Measurements from ENCODE around the gene SLC6A2.

SLC6A2 gene

DNA sequence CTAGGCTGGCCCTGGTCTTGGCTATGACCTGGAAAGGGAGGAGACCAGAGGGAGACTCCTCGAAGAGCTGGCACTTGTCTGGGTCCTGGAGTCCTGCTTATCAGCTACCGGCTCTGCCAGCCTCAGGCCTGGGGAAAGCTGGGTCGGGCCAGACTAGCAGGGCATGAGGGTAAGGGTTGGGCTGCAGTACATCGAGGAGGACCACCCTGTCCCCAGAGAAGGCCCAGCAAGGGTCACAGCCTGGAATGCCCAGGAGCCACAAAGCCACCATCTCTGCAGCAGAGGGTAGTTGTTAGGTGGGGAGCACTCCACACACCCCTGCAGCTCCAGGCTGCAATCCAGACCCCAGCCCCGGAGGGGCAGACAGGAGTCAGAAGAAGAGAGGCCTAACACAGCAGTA is 54.0 kb downstream of the SLC6A2 start:
- no peak overlapping the region for H2AFZ ChIP-seq (ENCODE audit: low read depth, low read length)
- H3K14ac ChIP-seq (ENCODE audit: low read length in 2 of 2) = no peak overlapping the region
- H3K79me1 ChIP-seq (replicated peaks; ENCODE audit: low read length, poor library complexity, severe bottlenecking) = no peaks in the 10 kb centered on the region
- no peak overlapping the region for H3K9ac ChIP-seq (ENCODE audit: low read length)
- peaks cover 13 to 75% of the 10 kb centered on the region in 2 experiments for H3K27me3 ChIP-seq (ENCODE audit: control insufficient read depth in 1 of 2, insufficient read depth in 1 of 2, low read length in 2 of 2)
- no peaks in the 10 kb centered on the region for H3K36me3 ChIP-seq (ENCODE audit: control insufficient read depth in 1 of 2, insufficient read depth in 2 of 2, low read depth in 1 of 2, low read length in 2 of 2)
- no peak overlapping the region for H2BK15ac ChIP-seq (ENCODE audit: low read depth, poor library complexity, severe bottlenecking)
- H2BK5ac ChIP-seq (ENCODE audit: low read depth, low read length, poor library complexity, severe bottlenecking) = no peak overlapping the region
- no peak for DNase-seq
- no peaks in the 10 kb centered on the region for H3K4me1 ChIP-seq (ENCODE audit: control insufficient read depth, insufficient read depth, low read depth, low read length)
- H3K9me3 ChIP-seq (ENCODE audit: control insufficient read depth, low read length) = no peaks in the 10 kb centered on the region
- H3K4me3 ChIP-seq (ENCODE audit: insufficient read depth in 1 of 2, low read depth in 1 of 2, low read length in 2 of 2) = no peak overlapping the region
- H4K91ac ChIP-seq (ENCODE audit: low read length) = no peak overlapping the region
- no peak overlapping the region for H3K4ac ChIP-seq (ENCODE audit: low read depth in 1 of 2, low read length in 2 of 2)
- no peak overlapping the region for H3K23ac ChIP-seq (ENCODE audit: low read length in 2 of 2)
- H3K27ac ChIP-seq (ENCODE audit: low read length, poor library complexity, severe bottlenecking) = no peak overlapping the region
- no peak overlapping the region for H3K4me2 ChIP-seq (ENCODE audit: low read length, poor library complexity, severe bottlenecking)
- no peak overlapping the region for H2AK5ac ChIP-seq (ENCODE audit: low read length, severe bottlenecking)
- H2BK12ac ChIP-seq (ENCODE audit: low read length in 2 of 2) = no peak overlapping the region
- H2BK120ac ChIP-seq (ENCODE audit: low read depth, low read length) = no peak overlapping the region
- WGBS = 74% methylated on average over 5 of the region's 5 CpGs
- H3K18ac ChIP-seq (ENCODE audit: low read depth in 1 of 2, low read length in 2 of 2) = no peak overlapping the region
- no peak overlapping the region for H4K8ac ChIP-seq (ENCODE audit: low read length)

DNA sequence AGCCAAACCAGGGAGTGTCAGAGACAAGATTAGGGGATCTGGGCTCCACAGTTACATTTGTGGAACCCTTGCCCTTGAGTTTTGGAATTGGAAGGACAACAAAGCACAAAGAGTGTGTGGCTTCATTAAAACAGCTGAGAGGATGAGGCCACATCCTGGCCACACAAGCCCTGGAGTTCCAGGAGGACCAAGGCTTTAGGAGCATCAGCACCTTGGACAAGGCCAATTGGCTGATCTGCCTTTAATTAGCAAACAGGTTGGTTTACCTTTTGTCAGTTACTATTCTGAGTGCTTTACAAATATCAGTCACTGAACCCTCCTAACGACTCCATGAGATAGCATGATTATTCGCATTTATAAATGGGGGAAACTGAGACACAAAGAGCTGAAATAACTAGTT is 54.7 kb downstream of the SLC6A2 start:
- DNase-seq = peak; percentile 3

DNA sequence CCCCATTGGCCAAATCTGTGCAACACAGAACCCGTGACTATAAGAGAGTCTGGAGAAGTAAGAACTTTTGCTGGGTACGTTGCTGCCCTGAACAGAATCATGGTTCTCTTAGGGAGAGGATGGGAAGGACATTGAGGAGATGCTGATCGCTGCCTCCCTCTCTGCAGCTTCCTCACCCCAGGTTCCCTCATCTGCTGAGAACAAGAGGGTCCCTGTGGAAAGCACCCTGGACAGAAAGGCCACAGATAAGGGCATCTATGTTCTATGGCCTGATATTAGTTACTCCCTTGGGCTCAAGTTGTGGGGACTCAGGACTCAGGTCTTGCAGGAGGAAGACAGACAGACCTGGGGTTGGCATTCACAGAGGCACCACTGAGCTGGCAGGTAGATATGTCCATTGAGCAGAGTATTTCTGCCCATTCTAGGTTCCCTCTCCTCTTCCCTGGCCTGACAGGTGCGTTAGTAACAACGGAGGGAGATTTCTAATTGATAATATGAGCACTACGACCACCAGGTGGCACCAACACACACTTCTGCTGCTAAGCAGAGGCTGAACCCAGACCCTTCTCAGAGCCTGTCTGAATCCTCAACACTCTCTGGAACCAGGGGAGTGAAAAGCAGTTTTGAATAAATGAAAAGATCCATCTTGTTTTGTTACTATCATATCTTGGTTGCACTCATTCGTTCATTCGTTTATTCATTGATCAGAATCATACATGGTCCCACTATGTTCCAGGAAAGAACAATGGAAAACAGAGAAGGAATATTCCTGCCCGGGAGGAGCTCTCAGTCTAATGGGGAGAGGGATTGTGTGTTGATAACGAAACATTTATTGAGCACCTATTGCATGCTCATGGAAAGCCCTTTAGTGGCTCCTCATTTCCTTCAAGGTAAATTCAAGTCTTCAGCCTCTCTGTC is 56.4 kb downstream of the SLC6A2 start:
- Histone ChIP-seq H2AFZ (ENCODE audit: low read depth, low read length) (no peak overlapping the region), H3K9ac (ENCODE audit: low read length) (no peak overlapping the region), H3K27me3 (ENCODE audit: control insufficient read depth in 1 of 2, insufficient read depth in 1 of 2, low read length in 2 of 2) (peaks cover 6 to 61% of the 10 kb centered on the region in 2 experiments), H4K91ac (ENCODE audit: low read length) (no peak overlapping the region), H3K27ac (ENCODE audit: low read length, poor library complexity, severe bottlenecking) (no peak overlapping the region), H3K18ac (ENCODE audit: low read depth in 1 of 2, low read length in 2 of 2) (no peak overlapping the region), H2AK5ac (ENCODE audit: low read length, severe bottlenecking) (no peak overlapping the region), H2BK120ac (ENCODE audit: low read depth, low read length) (no peak overlapping the region), H3K14ac (ENCODE audit: low read length in 2 of 2) (no peak overlapping the region), H3K4me3 (ENCODE audit: insufficient read depth in 1 of 2, low read depth in 1 of 2, low read length in 2 of 2) (no peak overlapping the region), H3K79me1 (replicated peaks; ENCODE audit: low read length, poor library complexity, severe bottlenecking) (no peaks in the 10 kb centered on the region), H4K8ac (ENCODE audit: low read length) (no peak overlapping the region), H3K23ac (ENCODE audit: low read length in 2 of 2) (no peak overlapping the region), H3K4ac (ENCODE audit: low read depth in 1 of 2, low read length in 2 of 2) (no peak overlapping the region), H3K4me1 (ENCODE audit: control insufficient read depth, insufficient read depth, low read depth, low read length) (no peaks in the 10 kb centered on the region), H2BK12ac (ENCODE audit: low read length in 2 of 2) (no peak overlapping the region), H3K4me2 (ENCODE audit: low read length, poor library complexity, severe bottlenecking) (no peak overlapping the region), H2BK15ac (ENCODE audit: low read depth, poor library complexity, severe bottlenecking) (no peak overlapping the region), H3K36me3 (ENCODE audit: control insufficient read depth in 1 of 2, insufficient read depth in 2 of 2, low read depth in 1 of 2, low read length in 2 of 2) (no peaks in the 10 kb centered on the region), H2BK5ac (ENCODE audit: low read depth, low read length, poor library complexity, severe bottlenecking) (no peak overlapping the region), H3K9me3 (ENCODE audit: control insufficient read depth, low read length) (no peaks in the 10 kb centered on the region)
- peak; percentile 43 for DNase-seq
- 25% methylated on average over 3 of the region's 10 CpGs for WGBS

More for the DNA sequence above, 54.7 kb downstream of the SLC6A2 start:
- no peak overlapping the region for H3K18ac ChIP-seq (ENCODE audit: low read depth in 1 of 2, low read length in 2 of 2)
- H2BK12ac ChIP-seq (ENCODE audit: low read length in 2 of 2) = no peak overlapping the region
- no peak overlapping the region for H3K4me2 ChIP-seq (ENCODE audit: low read length, poor library complexity, severe bottlenecking)
- no peaks in the 10 kb centered on the region for H3K79me1 ChIP-seq (replicated peaks; ENCODE audit: low read length, poor library complexity, severe bottlenecking)
- no peak overlapping the region for H3K14ac ChIP-seq (ENCODE audit: low read length in 2 of 2)
- no peak overlapping the region for H3K9ac ChIP-seq (ENCODE audit: low read length)
- no peak overlapping the region for H2BK15ac ChIP-seq (ENCODE audit: low read depth, poor library complexity, severe bottlenecking)
- H3K4me3 ChIP-seq (ENCODE audit: insufficient read depth in 1 of 2, low read depth in 1 of 2, low read length in 2 of 2) = no peak overlapping the region
- H3K23ac ChIP-seq (ENCODE audit: low read length in 2 of 2) = no peak overlapping the region
- H3K4me1 ChIP-seq (ENCODE audit: control insufficient read depth, insufficient read depth, low read depth, low read length) = no peaks in the 10 kb centered on the region
- no peak overlapping the region for H4K8ac ChIP-seq (ENCODE audit: low read length)
- WGBS = 37% methylated on average over 2 of the region's 2 CpGs
- no peak overlapping the region for H3K4ac ChIP-seq (ENCODE audit: low read depth in 1 of 2, low read length in 2 of 2)
- H3K27me3 ChIP-seq (ENCODE audit: control insufficient read depth in 1 of 2, insufficient read depth in 1 of 2, low read length in 2 of 2) = peaks cover 9 to 69% of the 10 kb centered on the region in 2 experiments
- H4K91ac ChIP-seq (ENCODE audit: low read length) = no peak overlapping the region
- H3K9me3 ChIP-seq (ENCODE audit: control insufficient read depth, low read length) = no peaks in the 10 kb centered on the region
- no peak overlapping the region for H2BK120ac ChIP-seq (ENCODE audit: low read depth, low read length)
- no peak overlapping the region for H3K27ac ChIP-seq (ENCODE audit: low read length, poor library complexity, severe bottlenecking)
- no peak overlapping the region for H2BK5ac ChIP-seq (ENCODE audit: low read depth, low read length, poor library complexity, severe bottlenecking)
- no peak overlapping the region for H2AK5ac ChIP-seq (ENCODE audit: low read length, severe bottlenecking)
- no peak overlapping the region for H2AFZ ChIP-seq (ENCODE audit: low read depth, low read length)
- no peaks in the 10 kb centered on the region for H3K36me3 ChIP-seq (ENCODE audit: control insufficient read depth in 1 of 2, insufficient read depth in 2 of 2, low read depth in 1 of 2, low read length in 2 of 2)

- Histone ChIP-seq H3K4me2 (ENCODE audit: low read length, poor library complexity, severe bottlenecking) (no peak overlapping the region), H2AK5ac (ENCODE audit: low read length, severe bottlenecking) (no peak overlapping the region), H4K91ac (ENCODE audit: low read length) (no peak overlapping the region), H2BK15ac (ENCODE audit: low read depth, poor library complexity, severe bottlenecking) (no peak overlapping the region), H3K27me3 (ENCODE audit: control insufficient read depth in 1 of 2, insufficient read depth in 1 of 2, low read length in 2 of 2) (peaks cover 4 to 54% of the 10 kb centered on the region in 2 experiments), H3K9ac (ENCODE audit: low read length) (no peak overlapping the region), H2BK5ac (ENCODE audit: low read depth, low read length, poor library complexity, severe bottlenecking) (no peak overlapping the region), H3K79me1 (replicated peaks; ENCODE audit: low read length, poor library complexity, severe bottlenecking) (no peaks in the 10 kb centered on the region), H3K23ac (ENCODE audit: low read length in 2 of 2) (no peak overlapping the region), H3K36me3 (ENCODE audit: control insufficient read depth in 1 of 2, insufficient read depth in 2 of 2, low read depth in 1 of 2, low read length in 2 of 2) (no peaks in the 10 kb centered on the region), H3K18ac (ENCODE audit: low read depth in 1 of 2, low read length in 2 of 2) (no peak overlapping the region), H3K9me3 (ENCODE audit: control insufficient read depth, low read length) (no peaks in the 10 kb centered on the region), H3K4me1 (ENCODE audit: control insufficient read depth, insufficient read depth, low read depth, low read length) (no peaks in the 10 kb centered on the region), H3K27ac (ENCODE audit: low read length, poor library complexity, severe bottlenecking) (no peak overlapping the region), H3K14ac (ENCODE audit: low read length in 2 of 2) (no peak overlapping the region), H4K8ac (ENCODE audit: low read length) (no peak overlapping the region), H2BK120ac (ENCODE audit: low read depth, low read length) (no peak overlapping the region), H3K4me3 (ENCODE audit: insufficient read depth in 1 of 2, low read depth in 1 of 2, low read length in 2 of 2) (no peak overlapping the region), H2BK12ac (ENCODE audit: low read length in 2 of 2) (no peak overlapping the region), H2AFZ (ENCODE audit: low read depth, low read length) (no peak overlapping the region), H3K4ac (ENCODE audit: low read depth in 1 of 2, low read length in 2 of 2) (no peak overlapping the region)
- WGBS = 33% methylated on average over 1 of the region's 1 CpG
- DNase-seq = no peak
These were observed 57.3 kb downstream of the SLC6A2 start for GRCh38 chr16:55713103-55713502.
